ENCODE data around the gene SV2C. TPM values are rescaled to one million over a fixed set of nuclear protein-coding genes. Genes with fewer than 3 reads are reported as not detected.

The SV2C gene
- polyA plus RNA-seq, 1 donor = 3.0 TPM

DNA sequence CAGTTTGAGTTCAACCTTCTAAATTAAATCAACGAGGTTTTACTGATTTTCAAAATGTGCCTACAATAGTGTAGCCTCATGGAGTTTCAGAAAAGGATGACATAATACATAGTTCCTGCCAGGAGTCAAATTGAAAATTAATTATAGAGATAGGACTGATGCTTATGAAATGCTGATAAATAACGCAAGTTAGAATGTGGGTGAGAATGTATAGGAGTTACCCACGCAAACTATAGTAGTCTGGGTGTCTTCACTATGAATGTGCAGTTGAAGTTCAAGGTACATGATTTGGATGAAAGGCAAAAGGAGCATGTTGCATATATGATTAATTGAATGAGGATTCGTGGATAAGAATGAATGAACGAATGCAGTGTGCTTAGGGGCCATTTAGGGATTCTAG is 95.7 kb downstream of the SV2C start:
- no peak overlapping the region for H3K4me3 ChIP-seq (ENCODE audit: low read length)
- no peaks in the 10 kb centered on the region for H3K4me1 ChIP-seq (ENCODE audit: control insufficient read depth, insufficient read depth, low read length)
- H3K27ac ChIP-seq (ENCODE audit: low read length) = no peak overlapping the region
- WGBS (ENCODE audit: insufficient coverage, low lambda C conversion rate) = 53% methylated on average over 3 of the region's 5 CpGs
- H3K27me3 ChIP-seq (ENCODE audit: control insufficient read depth, insufficient read depth, low read length) = no peaks in the 10 kb centered on the region
- no peak for DNase-seq
- H3K9me3 ChIP-seq (ENCODE audit: control insufficient read depth, low read depth, low read length) = no peaks in the 10 kb centered on the region
- H3K36me3 ChIP-seq (ENCODE audit: control insufficient read depth, insufficient read depth, low read length) = no peaks in the 10 kb centered on the region

- no peaks in the 10 kb centered on the region for H3K4me1 ChIP-seq (ENCODE audit: control insufficient read depth, insufficient read depth, low read length)
- no peaks in the 10 kb centered on the region for H3K36me3 ChIP-seq (ENCODE audit: control insufficient read depth, insufficient read depth, low read length)
- no peaks in the 10 kb centered on the region for H3K9me3 ChIP-seq (ENCODE audit: control insufficient read depth, low read depth, low read length)
- no peak overlapping the region for H3K27ac ChIP-seq (ENCODE audit: low read length)
- WGBS (ENCODE audit: insufficient coverage, low lambda C conversion rate) = 93% methylated on average over 3 of the region's 8 CpGs
- DNase-seq = no peak
- no peaks in the 10 kb centered on the region for H3K27me3 ChIP-seq (ENCODE audit: control insufficient read depth, insufficient read depth, low read length)
- H3K4me3 ChIP-seq (ENCODE audit: low read length) = no peak overlapping the region
Observed at GRCh38 chr5:76180814-76181805, 97.9 kb downstream of the SV2C start.

GRCh38 chr5:76187386-76187785 is 104.2 kb downstream of the SV2C start:
- Histone ChIP-seq H3K4me1 (ENCODE audit: control insufficient read depth, insufficient read depth, low read length) (no peaks in the 10 kb centered on the region), H3K9me3 (ENCODE audit: control insufficient read depth, low read depth, low read length) (no peaks in the 10 kb centered on the region), H3K4me3 (ENCODE audit: low read length) (no peak overlapping the region), H3K27ac (ENCODE audit: low read length) (no peak overlapping the region), H3K27me3 (ENCODE audit: control insufficient read depth, insufficient read depth, low read length) (peaks cover 6% of the 10 kb centered on the region), H3K36me3 (ENCODE audit: control insufficient read depth, insufficient read depth, low read length) (no peaks in the 10 kb centered on the region)
- no peak for DNase-seq

GRCh38 chr5:76190356-76190755 is 107.2 kb downstream of the SV2C start:
- Histone ChIP-seq H3K4me3 (ENCODE audit: low read length) (no peak overlapping the region), H3K4me1 (ENCODE audit: control insufficient read depth, insufficient read depth, low read length) (no peaks in the 10 kb centered on the region), H3K27ac (ENCODE audit: low read length) (no peak overlapping the region), H3K9me3 (ENCODE audit: control insufficient read depth, low read depth, low read length) (no peaks in the 10 kb centered on the region), H3K36me3 (ENCODE audit: control insufficient read depth, insufficient read depth, low read length) (no peaks in the 10 kb centered on the region), H3K27me3 (ENCODE audit: control insufficient read depth, insufficient read depth, low read length) (peaks cover 10% of the 10 kb centered on the region)
- WGBS (ENCODE audit: insufficient coverage, low lambda C conversion rate) = no CpG with 5 or more reads among the region's 3 CpGs
- DNase-seq = no peak

GRCh38 chr5:76192837-76193236 is 109.7 kb downstream of the SV2C start:
- WGBS (ENCODE audit: insufficient coverage, low lambda C conversion rate) = 67% methylated on average over 3 of the region's 5 CpGs
- Histone ChIP-seq H3K27ac (ENCODE audit: low read length) (no peak overlapping the region), H3K9me3 (ENCODE audit: control insufficient read depth, low read depth, low read length) (no peaks in the 10 kb centered on the region), H3K27me3 (ENCODE audit: control insufficient read depth, insufficient read depth, low read length) (peaks cover 10% of the 10 kb centered on the region), H3K36me3 (ENCODE audit: control insufficient read depth, insufficient read depth, low read length) (no peaks in the 10 kb centered on the region), H3K4me3 (ENCODE audit: low read length) (no peak overlapping the region), H3K4me1 (ENCODE audit: control insufficient read depth, insufficient read depth, low read length) (no peaks in the 10 kb centered on the region)
- no peak for DNase-seq

- no peaks in the 10 kb centered on the region for H3K4me1 ChIP-seq (ENCODE audit: control insufficient read depth, insufficient read depth, low read length)
- H3K9me3 ChIP-seq (ENCODE audit: control insufficient read depth, low read depth, low read length) = no peaks in the 10 kb centered on the region
- H3K4me3 ChIP-seq (ENCODE audit: low read length) = no peak overlapping the region
- no peaks in the 10 kb centered on the region for H3K36me3 ChIP-seq (ENCODE audit: control insufficient read depth, insufficient read depth, low read length)
- no peak for DNase-seq
- peaks cover 9% of the 10 kb centered on the region for H3K27me3 ChIP-seq (ENCODE audit: control insufficient read depth, insufficient read depth, low read length)
- no peak overlapping the region for H3K27ac ChIP-seq (ENCODE audit: low read length)
Observed at GRCh38 chr5:76193635-76194034, 110.5 kb downstream of the SV2C start.

- H3K36me3 ChIP-seq (ENCODE audit: control insufficient read depth, insufficient read depth, low read length) = no peaks in the 10 kb centered on the region
- H3K4me3 ChIP-seq (ENCODE audit: low read length) = no peak overlapping the region
- H3K9me3 ChIP-seq (ENCODE audit: control insufficient read depth, low read depth, low read length) = no peaks in the 10 kb centered on the region
- peaks cover 7% of the 10 kb centered on the region for H3K27me3 ChIP-seq (ENCODE audit: control insufficient read depth, insufficient read depth, low read length)
- H3K27ac ChIP-seq (ENCODE audit: low read length) = no peak overlapping the region
- 67% methylated on average over 1 of the region's 3 CpGs for WGBS (ENCODE audit: insufficient coverage, low lambda C conversion rate)
- H3K4me1 ChIP-seq (ENCODE audit: control insufficient read depth, insufficient read depth, low read length) = no peaks in the 10 kb centered on the region
- no peak for DNase-seq
Observed at GRCh38 chr5:76194340-76194739, 111.2 kb downstream of the SV2C start.

DNA sequence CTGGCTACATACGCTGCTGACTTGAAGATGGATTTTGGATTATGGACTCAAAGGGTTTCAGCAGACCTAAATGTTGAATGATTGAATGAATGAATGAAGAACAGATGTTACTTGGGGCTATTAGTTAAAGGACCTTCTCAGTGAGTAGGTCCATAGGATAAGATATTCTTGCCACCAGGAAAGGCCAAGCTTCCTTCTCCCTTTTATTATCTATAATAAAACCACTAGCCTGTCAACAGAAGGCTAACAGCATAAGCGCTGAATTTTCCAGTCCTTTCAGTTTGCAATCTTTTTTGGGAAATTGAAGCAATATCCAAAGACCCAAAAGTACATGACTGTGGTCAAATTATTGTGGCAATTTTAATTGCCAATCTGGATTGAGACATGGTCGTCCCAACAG is 113.3 kb downstream of the SV2C start:
- Histone ChIP-seq H3K4me1 (ENCODE audit: control insufficient read depth, insufficient read depth, low read length) (no peaks in the 10 kb centered on the region), H3K9me3 (ENCODE audit: control insufficient read depth, low read depth, low read length) (no peaks in the 10 kb centered on the region), H3K36me3 (ENCODE audit: control insufficient read depth, insufficient read depth, low read length) (no peaks in the 10 kb centered on the region), H3K4me3 (ENCODE audit: low read length) (no peak overlapping the region), H3K27me3 (ENCODE audit: control insufficient read depth, insufficient read depth, low read length) (peaks cover 4% of the 10 kb centered on the region), H3K27ac (ENCODE audit: low read length) (no peak overlapping the region)
- no peak for DNase-seq
- WGBS (ENCODE audit: insufficient coverage, low lambda C conversion rate) = 100% methylated on average over 1 of the region's 3 CpGs

- DNase-seq = no peak
- WGBS (ENCODE audit: insufficient coverage, low lambda C conversion rate) = no CpG with 5 or more reads among the region's 2 CpGs
- no peaks in the 10 kb centered on the region for H3K9me3 ChIP-seq (ENCODE audit: control insufficient read depth, low read depth, low read length)
- no peaks in the 10 kb centered on the region for H3K36me3 ChIP-seq (ENCODE audit: control insufficient read depth, insufficient read depth, low read length)
- H3K4me1 ChIP-seq (ENCODE audit: control insufficient read depth, insufficient read depth, low read length) = no peaks in the 10 kb centered on the region
- no peak overlapping the region for H3K27ac ChIP-seq (ENCODE audit: low read length)
- no peak overlapping the region for H3K4me3 ChIP-seq (ENCODE audit: low read length)
- peaks cover 4% of the 10 kb centered on the region for H3K27me3 ChIP-seq (ENCODE audit: control insufficient read depth, insufficient read depth, low read length)
Observed at GRCh38 chr5:76196886-76197489, 113.8 kb downstream of the SV2C start.

- no peaks in the 10 kb centered on the region for H3K4me1 ChIP-seq (ENCODE audit: control insufficient read depth, insufficient read depth, low read length)
- DNase-seq = no peak
- H3K36me3 ChIP-seq (ENCODE audit: control insufficient read depth, insufficient read depth, low read length) = no peaks in the 10 kb centered on the region
- no peak overlapping the region for H3K27ac ChIP-seq (ENCODE audit: low read length)
- H3K9me3 ChIP-seq (ENCODE audit: control insufficient read depth, low read depth, low read length) = no peaks in the 10 kb centered on the region
- H3K4me3 ChIP-seq (ENCODE audit: low read length) = no peak overlapping the region
- no CpG with 5 or more reads among the region's 3 CpGs for WGBS (ENCODE audit: insufficient coverage, low lambda C conversion rate)
- peaks cover 4% of the 10 kb centered on the region for H3K27me3 ChIP-seq (ENCODE audit: control insufficient read depth, insufficient read depth, low read length)
Observed at GRCh38 chr5:76197726-76198125, 114.5 kb downstream of the SV2C start.
